ENCODE measurements around the gene NCKAP5. TPM values are rescaled to one million over a fixed set of nuclear protein-coding genes. Genes with fewer than 3 reads are reported as not detected.

The NCKAP5 gene
- total and polyA plus RNA-seq, 2 donors (not counting 1 experiment from before 2014, with no cell fraction given) = not detected

GRCh38 chr2:133523406-133523805, 44.9 kb downstream of the NCKAP5 start:
- no peak for DNase-seq
- no peak for TF ChIP-seq CTCF (IDR thresholded peaks at IDR 0.05)
- TF ChIP-seq EZH2 (IDR thresholded peaks at IDR 0.05; ENCODE audit: borderline replicate concordance, insufficient read depth, low read depth, low read length, poor library complexity, severe bottlenecking) = no peak
- Histone ChIP-seq H3K79me2 (ENCODE audit: control insufficient read depth, insufficient read depth, low read length) (no peaks in the 10 kb centered on the region), H3K4me2 (replicated peaks; ENCODE audit: low read depth, low read length, poor library complexity, severe bottlenecking) (no peak overlapping the region), H3K9ac (ENCODE audit: low read length) (no peak overlapping the region), H3K27me3 (replicated peaks in 1 of 4; ENCODE audit: control extremely low read depth in 1 of 4, control insufficient read depth in 3 of 4, insufficient read depth in 4 of 4, low read length in 3 of 4) (no peaks in the 10 kb centered on the region), H3K27ac (ENCODE audit: low read length in 2 of 2) (no peak overlapping the region), H3K4me1 (ENCODE audit: control insufficient read depth in 2 of 2, insufficient read depth in 2 of 2, low read length in 2 of 2) (no peaks in the 10 kb centered on the region), H4K20me1 (ENCODE audit: control insufficient read depth, insufficient read depth, low read length, poor library complexity, severe bottlenecking) (no peaks in the 10 kb centered on the region), H2AFZ (ENCODE audit: insufficient read depth, low read depth, low read length, poor library complexity, severe bottlenecking) (no peak overlapping the region), H3K9me3 (ENCODE audit: control extremely low read depth in 1 of 3, control insufficient read depth in 2 of 3, insufficient read depth in 1 of 3, low read length in 2 of 3) (no peaks in the 10 kb centered on the region), H3K36me3 (replicated peaks in 1 of 2; ENCODE audit: control extremely low read depth in 1 of 2, control insufficient read depth in 1 of 2, extremely low read depth in 1 of 2, insufficient read depth in 2 of 2, low read length in 1 of 2) (no peaks in the 10 kb centered on the region), H3K4me3 (ENCODE audit: control extremely low read depth in 1 of 5, extremely low read depth in 1 of 5, insufficient read depth in 1 of 5, low read depth in 2 of 5, low read length in 4 of 5) (no peak overlapping the region)
- ChIA-PET CTCF (no interaction called here), POLR2A (no interaction called here)
- peaks cover 7% of the 10 kb centered on the region for H3K27me3 Mint-ChIP-seq
- intact Hi-C loops (cut with micrococcal nuclease) = no loop called here
- 70% methylated on average over 5 of the region's 5 CpGs for WGBS (ENCODE audit: insufficient coverage)
- ATAC-seq (ENCODE audit: low read depth) = no peak
- H3K9me3 Mint-ChIP-seq (ENCODE audit: insufficient read depth) = no peaks in the 10 kb centered on the region
- no peak overlapping the region for H3K27ac Mint-ChIP-seq
- no peaks in the 10 kb centered on the region for H3K4me1 Mint-ChIP-seq
- H3K4me3 Mint-ChIP-seq = no peak overlapping the region

GRCh38 chr2:133522204-133522603, 46.1 kb downstream of the NCKAP5 start:
- intact Hi-C loops (cut with micrococcal nuclease) = no loop called here
- H3K9me3 Mint-ChIP-seq (ENCODE audit: insufficient read depth) = no peaks in the 10 kb centered on the region
- WGBS (ENCODE audit: insufficient coverage) = 100% methylated on average over 1 of the region's 1 CpG

More at GRCh38 chr2:133522204-133522603, 46.1 kb downstream of the NCKAP5 start:
- Histone ChIP-seq H3K9me3 (ENCODE audit: control extremely low read depth in 1 of 3, control insufficient read depth in 2 of 3, insufficient read depth in 1 of 3, low read length in 2 of 3) (no peaks in the 10 kb centered on the region), H3K4me1 (ENCODE audit: control insufficient read depth in 2 of 2, insufficient read depth in 2 of 2, low read length in 2 of 2) (no peaks in the 10 kb centered on the region), H3K4me3 (ENCODE audit: control extremely low read depth in 1 of 5, extremely low read depth in 1 of 5, insufficient read depth in 1 of 5, low read depth in 2 of 5, low read length in 4 of 5) (no peak overlapping the region), H3K4me2 (replicated peaks; ENCODE audit: low read depth, low read length, poor library complexity, severe bottlenecking) (no peak overlapping the region), H3K9ac (ENCODE audit: low read length) (no peak overlapping the region), H3K79me2 (ENCODE audit: control insufficient read depth, insufficient read depth, low read length) (no peaks in the 10 kb centered on the region), H3K27me3 (replicated peaks in 1 of 4; ENCODE audit: control extremely low read depth in 1 of 4, control insufficient read depth in 3 of 4, insufficient read depth in 4 of 4, low read length in 3 of 4) (no peaks in the 10 kb centered on the region), H3K36me3 (replicated peaks in 1 of 2; ENCODE audit: control extremely low read depth in 1 of 2, control insufficient read depth in 1 of 2, extremely low read depth in 1 of 2, insufficient read depth in 2 of 2, low read length in 1 of 2) (no peaks in the 10 kb centered on the region), H3K27ac (ENCODE audit: low read length in 2 of 2) (no peak overlapping the region), H2AFZ (ENCODE audit: insufficient read depth, low read depth, low read length, poor library complexity, severe bottlenecking) (no peak overlapping the region), H4K20me1 (ENCODE audit: control insufficient read depth, insufficient read depth, low read length, poor library complexity, severe bottlenecking) (no peaks in the 10 kb centered on the region)
- DNase-seq (no peak), ATAC-seq (ENCODE audit: low read depth) (no peak)
- Mint-ChIP-seq H3K27ac (no peak overlapping the region), H3K4me1 (no peaks in the 10 kb centered on the region), H3K4me3 (no peak overlapping the region), H3K27me3 (peaks cover 7% of the 10 kb centered on the region)
- ChIA-PET POLR2A (no interaction called here), CTCF (no interaction called here)
- TF ChIP-seq CTCF (IDR thresholded peaks at IDR 0.05) (no peak), EZH2 (IDR thresholded peaks at IDR 0.05; ENCODE audit: borderline replicate concordance, insufficient read depth, low read depth, low read length, poor library complexity, severe bottlenecking) (no peak)
